Activated naive CD8-positive, alpha-beta T cell treated with anti-CD3 and anti-CD28 coated beads, Interleukin-2, amount 50 U/mL, for 24 hours (primary cell): ENCODE results near the gene GLI3.

Experiments used
- ATAC-seq: fragments of 150-1000 bp; cut with Tn5 transposase; one replicate; pipeline ENCODE4 v1.10.0; 2021
- DNase-seq: peaks from one replicate; pipeline ENCODE4 v3.0.0; 2021
- H3K27ac Mint-ChIP-seq: one replicate; pipeline ENCODE4 v1.8.0; 2021; ENCODE audit warnings: mild to moderate bottlenecking, mixed read lengths
- H3K27me3 Mint-ChIP-seq: one replicate; pipeline ENCODE4 v1.8.0; 2021; ENCODE audit warnings: mixed read lengths
- H3K36me3 Mint-ChIP-seq: one replicate; pipeline ENCODE4 v1.8.0; 2021; ENCODE audit warnings: low read depth, mixed read lengths
- H3K4me1 Mint-ChIP-seq: one replicate; pipeline ENCODE4 v1.8.0; 2021; ENCODE audit warnings: mixed read lengths
- H3K4me3 Mint-ChIP-seq: one replicate; pipeline ENCODE4 v1.8.0; 2021; ENCODE audit warnings: mild to moderate bottlenecking, moderate library complexity, mixed read lengths
- H3K9me3 Mint-ChIP-seq: one replicate; pipeline ENCODE4 v1.8.0; 2021; ENCODE audit warnings: mixed read lengths

The GLI3 gene

GRCh38 chr7:42186151-42186550 is 50.9 kb downstream of the GLI3 start:
- Mint-ChIP-seq H3K27ac (no peak overlapping the region), H3K9me3 (no peaks in the 10 kb centered on the region), H3K4me3 (no peak overlapping the region), H3K27me3 (no peaks in the 10 kb centered on the region), H3K36me3 (no peaks in the 10 kb centered on the region), H3K4me1 (no peaks in the 10 kb centered on the region)
- ATAC-seq = no peak
- DNase-seq = no peak

GRCh38 chr7:42185726-42186125 is 51.3 kb downstream of the GLI3 start:
- H3K4me1 Mint-ChIP-seq = no peaks in the 10 kb centered on the region
- H3K36me3 Mint-ChIP-seq = no peaks in the 10 kb centered on the region
- no peak overlapping the region for H3K4me3 Mint-ChIP-seq
- no peaks in the 10 kb centered on the region for H3K27me3 Mint-ChIP-seq
- DNase-seq = no peak
- ATAC-seq = no peak
- no peak overlapping the region for H3K27ac Mint-ChIP-seq
- no peaks in the 10 kb centered on the region for H3K9me3 Mint-ChIP-seq

- no peak for DNase-seq
- Mint-ChIP-seq H3K4me1 (no peaks in the 10 kb centered on the region), H3K4me3 (no peak overlapping the region), H3K36me3 (no peaks in the 10 kb centered on the region), H3K9me3 (no peaks in the 10 kb centered on the region), H3K27me3 (no peaks in the 10 kb centered on the region), H3K27ac (no peak overlapping the region)
- ATAC-seq = no peak
Observed at GRCh38 chr7:42183547-42183946, 53.5 kb downstream of the GLI3 start.

- Mint-ChIP-seq H3K27ac (no peak overlapping the region), H3K4me1 (no peaks in the 10 kb centered on the region), H3K4me3 (no peak overlapping the region), H3K36me3 (no peaks in the 10 kb centered on the region), H3K9me3 (no peaks in the 10 kb centered on the region), H3K27me3 (no peaks in the 10 kb centered on the region)
- DNase-seq (no peak), ATAC-seq (no peak)
Observed at GRCh38 chr7:42181566-42181965, 55.4 kb downstream of the GLI3 start.

- no peak overlapping the region for H3K27ac Mint-ChIP-seq
- ATAC-seq (no peak), DNase-seq (no peak)
- no peaks in the 10 kb centered on the region for H3K4me1 Mint-ChIP-seq
- no peaks in the 10 kb centered on the region for H3K9me3 Mint-ChIP-seq
- H3K36me3 Mint-ChIP-seq = no peaks in the 10 kb centered on the region
- no peak overlapping the region for H3K4me3 Mint-ChIP-seq
- no peaks in the 10 kb centered on the region for H3K27me3 Mint-ChIP-seq
Observed at GRCh38 chr7:42180806-42181205, 56.2 kb downstream of the GLI3 start.

GRCh38 chr7:42176724-42177101 is 60.3 kb downstream of the GLI3 start:
- no peaks in the 10 kb centered on the region for H3K36me3 Mint-ChIP-seq
- DNase-seq = no peak
- H3K9me3 Mint-ChIP-seq = no peaks in the 10 kb centered on the region
- H3K27me3 Mint-ChIP-seq = no peaks in the 10 kb centered on the region
- H3K27ac Mint-ChIP-seq = no peak overlapping the region
- H3K4me3 Mint-ChIP-seq = no peak overlapping the region
- no peak for ATAC-seq
- no peaks in the 10 kb centered on the region for H3K4me1 Mint-ChIP-seq

- Mint-ChIP-seq H3K36me3 (no peaks in the 10 kb centered on the region), H3K4me3 (no peak overlapping the region), H3K27me3 (no peaks in the 10 kb centered on the region), H3K27ac (no peak overlapping the region), H3K9me3 (no peaks in the 10 kb centered on the region), H3K4me1 (no peaks in the 10 kb centered on the region)
- DNase-seq (no peak), ATAC-seq (no peak)
Observed at GRCh38 chr7:42175834-42176723, 60.9 kb downstream of the GLI3 start.

GRCh38 chr7:42174391-42174912 is 62.6 kb downstream of the GLI3 start:
- Mint-ChIP-seq H3K4me3 (no peak overlapping the region), H3K27me3 (no peaks in the 10 kb centered on the region), H3K4me1 (no peaks in the 10 kb centered on the region), H3K9me3 (no peaks in the 10 kb centered on the region), H3K27ac (no peak overlapping the region), H3K36me3 (no peaks in the 10 kb centered on the region)
- DNase-seq = no peak
- ATAC-seq = no peak

GRCh38 chr7:42170724-42171123 is 66.3 kb downstream of the GLI3 start:
- Mint-ChIP-seq H3K27ac (no peak overlapping the region), H3K9me3 (no peaks in the 10 kb centered on the region), H3K4me3 (no peak overlapping the region), H3K27me3 (peaks cover 3% of the 10 kb centered on the region), H3K36me3 (no peaks in the 10 kb centered on the region), H3K4me1 (no peaks in the 10 kb centered on the region)
- no peak for ATAC-seq
- DNase-seq = no peak

- Mint-ChIP-seq H3K36me3 (no peaks in the 10 kb centered on the region), H3K4me3 (no peak overlapping the region), H3K4me1 (no peaks in the 10 kb centered on the region), H3K27ac (no peak overlapping the region), H3K9me3 (no peaks in the 10 kb centered on the region), H3K27me3 (peaks cover 3% of the 10 kb centered on the region)
- no peak for DNase-seq
- no peak for ATAC-seq
Observed at GRCh38 chr7:42168512-42168911, 68.5 kb downstream of the GLI3 start.

- ATAC-seq (no peak), DNase-seq (no peak)
- Mint-ChIP-seq H3K4me1 (no peaks in the 10 kb centered on the region), H3K36me3 (no peaks in the 10 kb centered on the region), H3K4me3 (no peak overlapping the region), H3K27me3 (peaks cover 3% of the 10 kb centered on the region), H3K9me3 (no peaks in the 10 kb centered on the region), H3K27ac (no peak overlapping the region)
Observed at GRCh38 chr7:42167631-42168236, 69.3 kb downstream of the GLI3 start.

GRCh38 chr7:42167206-42167605 is 69.8 kb downstream of the GLI3 start:
- DNase-seq (no peak), ATAC-seq (no peak)
- Mint-ChIP-seq H3K27me3 (peaks cover 3% of the 10 kb centered on the region), H3K27ac (no peak overlapping the region), H3K4me1 (no peaks in the 10 kb centered on the region), H3K9me3 (no peaks in the 10 kb centered on the region), H3K36me3 (no peaks in the 10 kb centered on the region), H3K4me3 (no peak overlapping the region)

GRCh38 chr7:42164881-42165428 is 72.1 kb downstream of the GLI3 start:
- DNase-seq (no peak), ATAC-seq (no peak)
- H3K4me1 Mint-ChIP-seq = no peaks in the 10 kb centered on the region
- H3K4me3 Mint-ChIP-seq = no peak overlapping the region
- no peak overlapping the region for H3K27ac Mint-ChIP-seq
- H3K9me3 Mint-ChIP-seq = no peaks in the 10 kb centered on the region
- no peaks in the 10 kb centered on the region for H3K36me3 Mint-ChIP-seq
- peaks cover 3% of the 10 kb centered on the region for H3K27me3 Mint-ChIP-seq

- DNase-seq (no peak), ATAC-seq (no peak)
- Mint-ChIP-seq H3K36me3 (no peaks in the 10 kb centered on the region), H3K27me3 (no peaks in the 10 kb centered on the region), H3K4me1 (no peaks in the 10 kb centered on the region), H3K4me3 (no peak overlapping the region), H3K27ac (no peak overlapping the region), H3K9me3 (no peaks in the 10 kb centered on the region)
Observed at GRCh38 chr7:42162560-42163325, 74.3 kb downstream of the GLI3 start.
